BJ (cell line): Measurements from ENCODE around the gene VTN. TPM values are rescaled to one million over a fixed set of nuclear protein-coding genes. Genes with fewer than 3 reads are reported as not detected.

Experiments used
- CTCF ChIA-PET: fragments of 350-600 bp; formaldehyde crosslinking; extraction: SDS; loops from one replicate; lab custom pipeline; 2021; ENCODE audit warnings: antibody characterized with exemption, inconsistent platforms; lab: Yijun Ruan, JAX
- POLR2A ChIA-PET: fragments of 300-600 bp; sonication (Branson Sonifier 250); formaldehyde crosslinking; extraction: SDS; loops from one replicate; lab custom pipeline; 2021; ENCODE audit warnings: antibody characterized with exemption; lab: Charles Lee
- DNase-seq: peaks from one replicate; pipeline ENCODE4 v3.0.0-alpha.2; 2011; ENCODE audit warnings: low read depth
- H3K27me3 ChIP-seq: 2 replicates; pipeline ENCODE4 v1.6.0; 2011; ENCODE audit warnings: low read length; ENCODE audit not compliant: control insufficient read depth, insufficient read depth
- H3K36me3 ChIP-seq: 2 replicates; pipeline ENCODE4 v1.5.1; 2011; ENCODE audit warnings: low read length; ENCODE audit not compliant: control insufficient read depth, insufficient read depth
- H3K4me3 ChIP-seq: 2 replicates; pipeline ENCODE4 v1.5.1; 2011; ENCODE audit warnings: low read depth, mild to moderate bottlenecking, control low read depth, low read length
- polyA plus RNA-seq: library from polyadenylated mRNA; depleted of rRNA; stranded (reverse); fragments of >200 nt; gene quantifications from 2 replicates; pipeline ENCODE4 v1.2.3, GENCODE V29; 2011
- TF ChIP-seq, protein P1 (sequence below): IDR thresholded peaks from 2 replicates; pipeline ENCODE4 v1.5.1; 2011; ENCODE audit warnings: low read depth, mild to moderate bottlenecking, control low read depth, inconsistent platforms, low read length, moderate library complexity; ENCODE audit not compliant: insufficient read depth

The VTN gene
- polyA plus RNA-seq, 1 experiment: 4.2 TPM

DNA sequence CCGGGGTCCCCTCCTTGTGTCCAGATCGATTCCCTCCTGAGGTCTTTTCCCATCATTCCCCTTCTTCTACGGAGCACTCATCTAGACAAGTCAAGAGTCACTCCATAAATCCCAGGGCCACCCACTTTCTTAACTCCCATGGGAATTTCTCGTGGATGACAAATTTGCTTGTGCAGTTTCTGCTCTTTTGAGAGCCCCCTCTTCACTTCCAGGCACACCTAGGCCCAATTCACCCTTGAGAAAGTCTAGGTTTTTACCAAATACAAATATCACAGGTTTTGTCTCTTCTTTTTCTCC, 12.3 kb downstream of the VTN start:
- ChIA-PET POLR2A (interaction anchor here (0.6 to 1.2 kb wide), 5 partner anchors 11 to 556 kb away, joined by 3 to 5 read pairs (median 3); partner anchors contain the start of gene TNFAIP1), CTCF (interaction anchor here (0.6 to 1.4 kb wide), 5 partner anchors 10 to 562 kb away, joined by 3 to 5 read pairs (median 4); partner anchors contain the start of gene VTN)
- TF ChIP-seq, protein P1, sequence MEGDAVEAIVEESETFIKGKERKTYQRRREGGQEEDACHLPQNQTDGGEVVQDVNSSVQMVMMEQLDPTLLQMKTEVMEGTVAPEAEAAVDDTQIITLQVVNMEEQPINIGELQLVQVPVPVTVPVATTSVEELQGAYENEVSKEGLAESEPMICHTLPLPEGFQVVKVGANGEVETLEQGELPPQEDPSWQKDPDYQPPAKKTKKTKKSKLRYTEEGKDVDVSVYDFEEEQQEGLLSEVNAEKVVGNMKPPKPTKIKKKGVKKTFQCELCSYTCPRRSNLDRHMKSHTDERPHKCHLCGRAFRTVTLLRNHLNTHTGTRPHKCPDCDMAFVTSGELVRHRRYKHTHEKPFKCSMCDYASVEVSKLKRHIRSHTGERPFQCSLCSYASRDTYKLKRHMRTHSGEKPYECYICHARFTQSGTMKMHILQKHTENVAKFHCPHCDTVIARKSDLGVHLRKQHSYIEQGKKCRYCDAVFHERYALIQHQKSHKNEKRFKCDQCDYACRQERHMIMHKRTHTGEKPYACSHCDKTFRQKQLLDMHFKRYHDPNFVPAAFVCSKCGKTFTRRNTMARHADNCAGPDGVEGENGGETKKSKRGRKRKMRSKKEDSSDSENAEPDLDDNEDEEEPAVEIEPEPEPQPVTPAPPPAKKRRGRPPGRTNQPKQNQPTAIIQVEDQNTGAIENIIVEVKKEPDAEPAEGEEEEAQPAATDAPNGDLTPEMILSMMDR: no peak
- Histone ChIP-seq H3K27me3 (no peaks in the 10 kb centered on the region), H3K36me3 (peaks cover 27% of the 10 kb centered on the region), H3K4me3 (peak overlapping the region; percentile 93)
- DNase-seq: no peak

DNA sequence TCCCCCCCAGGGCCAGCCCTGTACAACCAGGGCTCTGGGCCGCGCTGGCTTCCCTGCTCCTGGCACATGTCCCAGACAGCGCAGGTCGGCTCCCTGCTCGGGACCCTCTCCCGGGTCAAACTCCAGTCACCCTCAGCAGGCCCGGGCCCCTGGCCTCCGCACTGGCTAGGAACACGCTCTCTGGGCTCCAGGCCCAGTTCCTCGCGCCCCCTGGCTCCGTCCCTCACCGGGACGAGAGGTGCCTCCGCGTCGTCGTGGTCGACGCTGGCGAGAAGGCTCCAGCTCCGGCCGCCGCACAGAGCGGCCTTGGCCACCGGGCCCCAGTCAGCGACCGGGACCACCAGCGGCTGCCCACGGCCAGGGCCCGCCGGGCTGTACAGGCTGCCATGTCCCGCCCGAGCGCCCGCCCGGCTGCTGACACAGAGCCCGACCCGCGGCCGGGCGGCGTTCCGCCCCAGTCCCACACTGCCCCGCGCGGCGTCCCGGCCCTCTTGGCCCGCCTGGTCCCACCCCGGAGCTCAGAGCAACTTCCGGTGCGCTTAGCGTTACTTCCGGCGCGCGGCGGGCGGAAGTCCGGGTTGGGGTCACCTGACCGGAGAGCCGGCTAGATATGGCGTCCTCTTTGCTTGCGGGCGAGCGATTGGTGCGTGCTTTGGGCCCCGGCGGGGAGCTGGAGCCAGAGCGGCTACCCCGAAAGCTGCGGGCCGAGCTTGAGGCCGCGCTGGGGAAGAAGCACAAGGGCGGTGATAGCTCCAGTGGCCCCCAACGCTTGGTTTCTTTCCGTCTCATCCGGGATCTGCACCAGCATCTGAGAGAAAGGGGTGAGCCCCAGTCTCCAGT, 12.8 kb downstream of the VTN start, which contains the start of gene POLDIP2:
Gene POLDIP2 (minus strand): TSS at position 467 of the 840 bp plus-strand sequence. CDS start 79 bp downstream, at position 388.
- peaks cover 24% of the 10 kb centered on the region for H3K36me3 ChIP-seq
- TF ChIP-seq, protein P1: no peak
- ChIA-PET CTCF (interaction anchor here (0.6 to 1.4 kb wide), 5 partner anchors 10 to 562 kb away, joined by 3 to 5 read pairs (median 4); partner anchors contain the start of gene VTN), POLR2A (interaction anchor here (0.6 to 1.2 kb wide), 5 partner anchors 10 to 556 kb away, joined by 3 to 5 read pairs (median 3); partner anchors contain the start of gene TNFAIP1)
- no peaks in the 10 kb centered on the region for H3K27me3 ChIP-seq
- peak; percentile 57 for DNase-seq
- H3K4me3 ChIP-seq: peak within 1 kb of the TSS; percentile 93

DNA sequence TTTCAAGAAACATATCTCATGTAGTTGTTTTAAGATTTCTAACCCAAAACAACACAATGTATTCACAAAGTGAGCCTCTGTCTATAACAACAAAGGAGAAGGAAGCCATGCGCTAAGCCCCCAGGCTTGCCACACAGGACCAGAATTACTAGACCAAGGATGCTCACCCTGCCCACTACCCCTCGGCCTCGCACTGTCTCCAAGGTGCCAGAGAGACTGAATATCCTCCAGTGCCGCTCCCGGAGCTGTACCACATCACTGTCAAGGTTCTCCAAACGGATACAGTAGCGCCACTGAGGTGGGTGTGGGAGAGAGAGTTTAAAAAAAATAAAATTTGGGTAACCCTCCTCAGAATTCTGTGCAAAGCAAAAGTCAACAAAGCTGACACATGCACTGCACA, 19.8 kb downstream of the VTN start:
- no peak overlapping the region for H3K4me3 ChIP-seq
- H3K27me3 ChIP-seq: no peaks in the 10 kb centered on the region
- TF ChIP-seq, protein P1: no peak
- DNase-seq: no peak
- CTCF ChIA-PET: interaction anchor here (0.8 kb wide), 1 partner anchor 164 kb away, joined by 3 read pairs; no protein-coding TSS in a partner anchor
- H3K36me3 ChIP-seq: peaks cover 36% of the 10 kb centered on the region
- POLR2A ChIA-PET: no interaction called here

DNA sequence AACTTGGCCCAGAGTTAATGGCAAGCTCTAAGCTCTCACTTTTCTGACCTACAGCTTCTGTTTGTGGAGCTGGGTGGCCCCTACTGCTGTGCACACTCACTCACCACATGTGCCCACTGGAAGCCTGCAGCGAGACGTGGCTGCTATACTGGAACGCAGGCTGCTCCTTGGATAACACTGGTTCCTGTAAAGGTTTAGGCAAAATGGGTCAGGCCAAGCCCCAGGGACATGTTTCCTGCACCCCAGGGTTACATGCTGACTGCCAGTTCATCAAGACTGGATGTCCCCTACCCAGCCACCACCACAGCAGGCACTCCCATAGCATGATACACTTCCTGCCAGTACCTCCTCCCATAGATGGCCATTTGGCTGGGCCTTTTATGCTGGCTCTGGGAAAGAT, 21.1 kb downstream of the VTN start:
- DNase-seq: no peak
- no peaks in the 10 kb centered on the region for H3K27me3 ChIP-seq
- H3K36me3 ChIP-seq: peaks cover 41% of the 10 kb centered on the region
- TF ChIP-seq, protein P1: no peak
- no peak overlapping the region for H3K4me3 ChIP-seq
- POLR2A ChIA-PET: interaction anchor here (0.6 kb wide), 1 partner anchor 143 kb away, joined by 6 read pairs; no protein-coding TSS in a partner anchor
- CTCF ChIA-PET: interaction anchor here (1.3 kb wide), 1 partner anchor 544 kb away, joined by 3 read pairs; no protein-coding TSS in a partner anchor
